HG02943 (cell line): ENCODE results near the gene CHRNA4.
"Not testable (repeated sequence)": the region's sequence is repeated elsewhere in the genome, so short reads cannot be mapped to it uniquely, and the experiment has no call there.

Source experiments
- ATAC-seq: cut with Tn5 transposase; IDR thresholded peaks from one replicate; pipeline ENCODE4 v1.9.1; 2021; ENCODE audit warnings: mild to moderate bottlenecking, low read depth, moderate library complexity; ENCODE audit not compliant: unreplicated experiment

Gene CHRNA4

GRCh38 chr20:63339154-63340094, 21.7 kb downstream of the CHRNA4 start:
- not testable (repeated sequence) for ATAC-seq

GRCh38 chr20:63337786-63338420, 23.2 kb downstream of the CHRNA4 start:
- ATAC-seq, result no peak

- ATAC-seq, result no peak
Observed at GRCh38 chr20:63336232-63336752, 24.9 kb downstream of the CHRNA4 start.

GRCh38 chr20:63335711-63336110, 25.4 kb downstream of the CHRNA4 start:
- no peak for ATAC-seq

GRCh38 chr20:63335060-63335459, 26.1 kb downstream of the CHRNA4 start:
- not testable (repeated sequence) for ATAC-seq

GRCh38 chr20:63334356-63334755, 26.8 kb downstream of the CHRNA4 start:
- ATAC-seq, result no peak

- ATAC-seq, result no peak
Observed at GRCh38 chr20:63333241-63333836, 27.8 kb downstream of the CHRNA4 start.

- ATAC-seq, result no peak
Observed at GRCh38 chr20:63332488-63333240, 28.5 kb downstream of the CHRNA4 start.

- no peak for ATAC-seq
Observed at GRCh38 chr20:63331741-63332400, 29.3 kb downstream of the CHRNA4 start.

- ATAC-seq, result no peak
Observed at GRCh38 chr20:63330940-63331339, 30.2 kb downstream of the CHRNA4 start.

- ATAC-seq, result no peak
Observed at GRCh38 chr20:63330084-63330760, 30.9 kb downstream of the CHRNA4 start.

GRCh38 chr20:63329331-63330083, 31.6 kb downstream of the CHRNA4 start:
- ATAC-seq, result no peak

- no peak for ATAC-seq
Observed at GRCh38 chr20:63328718-63329275, 32.4 kb downstream of the CHRNA4 start.

GRCh38 chr20:63328026-63328700, 33.0 kb downstream of the CHRNA4 start:
- ATAC-seq, result no peak

GRCh38 chr20:63327231-63327745, 33.9 kb downstream of the CHRNA4 start:
- no peak for ATAC-seq

- no peak for ATAC-seq
Observed at GRCh38 chr20:63326314-63327230, 34.6 kb downstream of the CHRNA4 start.
